ENCODE measurements around the gene LAMB4. TPM values are rescaled to one million over a fixed set of nuclear protein-coding genes. Genes with fewer than 3 reads are reported as not detected.

The LAMB4 gene
- total and polyA plus RNA-seq, 2 experiments from 2014 or later = not detected

DNA sequence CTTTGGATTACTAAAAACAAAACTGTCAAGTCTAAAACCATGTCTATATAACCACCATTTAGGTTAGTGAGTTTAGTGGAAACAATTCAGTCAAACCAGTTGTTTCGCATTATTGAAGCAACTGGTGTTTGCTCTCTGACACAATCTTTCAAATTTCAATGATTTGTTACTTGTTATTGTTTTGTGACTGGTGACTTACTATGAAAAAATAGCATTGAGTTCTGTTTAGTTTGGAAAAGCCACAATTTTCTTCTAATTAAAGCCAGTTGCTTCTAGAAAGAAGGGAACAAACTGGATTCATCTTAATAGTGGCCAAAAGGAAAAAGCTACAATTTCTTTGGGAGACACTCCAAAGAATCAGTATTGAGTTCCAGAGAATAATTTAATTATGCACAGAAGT is 30.4 kb downstream of the LAMB4 start:
- no peaks in the 10 kb centered on the region for H3K9me3 Mint-ChIP-seq
- DNase-seq (ENCODE audit: low spot score) (no peak), ATAC-seq (no peak)
- Histone ChIP-seq H3K4me3 (no peak overlapping the region), H3K27ac (ENCODE audit: low read depth) (no peak overlapping the region), H3K9me2 (ENCODE audit: insufficient read depth) (no peaks in the 10 kb centered on the region), H2AFZ (no peak overlapping the region), H3K27me3 (ENCODE audit: insufficient read depth) (no peaks in the 10 kb centered on the region), H3F3A (replicated peaks; ENCODE audit: low read depth) (no peaks in the 10 kb centered on the region), H4K20me1 (replicated peaks; ENCODE audit: insufficient read depth) (no peaks in the 10 kb centered on the region), H3K36me3 (ENCODE audit: insufficient read depth) (no peaks in the 10 kb centered on the region), H3K79me2 (replicated peaks; ENCODE audit: insufficient read depth) (no peaks in the 10 kb centered on the region), H3K4me1 (ENCODE audit: insufficient read depth) (no peaks in the 10 kb centered on the region), H3K4me2 (no peak overlapping the region)
- H3K4me3 Mint-ChIP-seq = no peak overlapping the region
- H3K27me3 Mint-ChIP-seq (ENCODE audit: insufficient read depth, low read depth, poor library complexity) = no peaks in the 10 kb centered on the region
- peaks cover 3% of the 10 kb centered on the region; the same call in 2 of the 3 replicates for H3K4me1 Mint-ChIP-seq
- H3K27ac Mint-ChIP-seq = no peak overlapping the region
- TF ChIP-seq ZNF331 (CRISPR knock-in tag; IDR thresholded peaks at IDR 0.05; ENCODE audit: low read depth) (no peak), CREB1 (CRISPR knock-in tag; IDR thresholded peaks at IDR 0.05; ENCODE audit: low read depth) (no peak), EZH2phosphoT487 (IDR thresholded peaks at IDR 0.05; ENCODE audit: unreplicated experiment) (no peak)
- H3K36me3 Mint-ChIP-seq (ENCODE audit: low read depth) = no peaks in the 10 kb centered on the region

DNA sequence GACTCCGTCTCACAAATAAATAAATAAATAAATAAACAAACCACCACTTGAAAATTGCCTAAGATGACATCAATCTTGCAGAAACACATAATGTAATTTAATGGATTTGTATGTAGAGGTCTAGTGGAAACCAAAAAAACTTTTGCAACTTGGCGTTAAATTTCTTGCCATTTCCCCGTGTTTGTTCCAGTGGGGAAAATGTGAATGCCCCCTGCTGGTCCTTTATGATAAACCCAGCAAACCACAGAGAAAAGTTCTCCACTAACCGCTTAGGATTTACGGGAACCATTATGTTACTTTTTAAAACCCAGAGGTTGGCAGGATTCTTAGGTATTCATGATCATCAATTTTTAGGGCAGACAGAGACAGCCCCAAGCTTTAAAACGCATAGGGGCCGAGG is 32.5 kb downstream of the LAMB4 start:
- Histone ChIP-seq H3K27ac (ENCODE audit: low read depth) (no peak overlapping the region), H3K4me3 (no peak overlapping the region), H3F3A (replicated peaks; ENCODE audit: low read depth) (no peaks in the 10 kb centered on the region), H3K27me3 (ENCODE audit: insufficient read depth) (no peaks in the 10 kb centered on the region), H2AFZ (0 out of 2 replicates have a peak overlapping the region, but pooled peaks have one; percentile 2), H3K9me2 (ENCODE audit: insufficient read depth) (no peaks in the 10 kb centered on the region), H4K20me1 (replicated peaks; ENCODE audit: insufficient read depth) (no peaks in the 10 kb centered on the region), H3K4me2 (no peak overlapping the region), H3K36me3 (ENCODE audit: insufficient read depth) (no peaks in the 10 kb centered on the region), H3K4me1 (ENCODE audit: insufficient read depth) (no peaks in the 10 kb centered on the region), H3K79me2 (replicated peaks; ENCODE audit: insufficient read depth) (no peaks in the 10 kb centered on the region)
- TF ChIP-seq, protein P1, sequence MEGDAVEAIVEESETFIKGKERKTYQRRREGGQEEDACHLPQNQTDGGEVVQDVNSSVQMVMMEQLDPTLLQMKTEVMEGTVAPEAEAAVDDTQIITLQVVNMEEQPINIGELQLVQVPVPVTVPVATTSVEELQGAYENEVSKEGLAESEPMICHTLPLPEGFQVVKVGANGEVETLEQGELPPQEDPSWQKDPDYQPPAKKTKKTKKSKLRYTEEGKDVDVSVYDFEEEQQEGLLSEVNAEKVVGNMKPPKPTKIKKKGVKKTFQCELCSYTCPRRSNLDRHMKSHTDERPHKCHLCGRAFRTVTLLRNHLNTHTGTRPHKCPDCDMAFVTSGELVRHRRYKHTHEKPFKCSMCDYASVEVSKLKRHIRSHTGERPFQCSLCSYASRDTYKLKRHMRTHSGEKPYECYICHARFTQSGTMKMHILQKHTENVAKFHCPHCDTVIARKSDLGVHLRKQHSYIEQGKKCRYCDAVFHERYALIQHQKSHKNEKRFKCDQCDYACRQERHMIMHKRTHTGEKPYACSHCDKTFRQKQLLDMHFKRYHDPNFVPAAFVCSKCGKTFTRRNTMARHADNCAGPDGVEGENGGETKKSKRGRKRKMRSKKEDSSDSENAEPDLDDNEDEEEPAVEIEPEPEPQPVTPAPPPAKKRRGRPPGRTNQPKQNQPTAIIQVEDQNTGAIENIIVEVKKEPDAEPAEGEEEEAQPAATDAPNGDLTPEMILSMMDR (conservative IDR thresholded peaks at IDR 0.05; ENCODE audit: low read depth in 2 of 2) = peak; percentile 50 to 65
- TF ChIP-seq, protein P2, sequence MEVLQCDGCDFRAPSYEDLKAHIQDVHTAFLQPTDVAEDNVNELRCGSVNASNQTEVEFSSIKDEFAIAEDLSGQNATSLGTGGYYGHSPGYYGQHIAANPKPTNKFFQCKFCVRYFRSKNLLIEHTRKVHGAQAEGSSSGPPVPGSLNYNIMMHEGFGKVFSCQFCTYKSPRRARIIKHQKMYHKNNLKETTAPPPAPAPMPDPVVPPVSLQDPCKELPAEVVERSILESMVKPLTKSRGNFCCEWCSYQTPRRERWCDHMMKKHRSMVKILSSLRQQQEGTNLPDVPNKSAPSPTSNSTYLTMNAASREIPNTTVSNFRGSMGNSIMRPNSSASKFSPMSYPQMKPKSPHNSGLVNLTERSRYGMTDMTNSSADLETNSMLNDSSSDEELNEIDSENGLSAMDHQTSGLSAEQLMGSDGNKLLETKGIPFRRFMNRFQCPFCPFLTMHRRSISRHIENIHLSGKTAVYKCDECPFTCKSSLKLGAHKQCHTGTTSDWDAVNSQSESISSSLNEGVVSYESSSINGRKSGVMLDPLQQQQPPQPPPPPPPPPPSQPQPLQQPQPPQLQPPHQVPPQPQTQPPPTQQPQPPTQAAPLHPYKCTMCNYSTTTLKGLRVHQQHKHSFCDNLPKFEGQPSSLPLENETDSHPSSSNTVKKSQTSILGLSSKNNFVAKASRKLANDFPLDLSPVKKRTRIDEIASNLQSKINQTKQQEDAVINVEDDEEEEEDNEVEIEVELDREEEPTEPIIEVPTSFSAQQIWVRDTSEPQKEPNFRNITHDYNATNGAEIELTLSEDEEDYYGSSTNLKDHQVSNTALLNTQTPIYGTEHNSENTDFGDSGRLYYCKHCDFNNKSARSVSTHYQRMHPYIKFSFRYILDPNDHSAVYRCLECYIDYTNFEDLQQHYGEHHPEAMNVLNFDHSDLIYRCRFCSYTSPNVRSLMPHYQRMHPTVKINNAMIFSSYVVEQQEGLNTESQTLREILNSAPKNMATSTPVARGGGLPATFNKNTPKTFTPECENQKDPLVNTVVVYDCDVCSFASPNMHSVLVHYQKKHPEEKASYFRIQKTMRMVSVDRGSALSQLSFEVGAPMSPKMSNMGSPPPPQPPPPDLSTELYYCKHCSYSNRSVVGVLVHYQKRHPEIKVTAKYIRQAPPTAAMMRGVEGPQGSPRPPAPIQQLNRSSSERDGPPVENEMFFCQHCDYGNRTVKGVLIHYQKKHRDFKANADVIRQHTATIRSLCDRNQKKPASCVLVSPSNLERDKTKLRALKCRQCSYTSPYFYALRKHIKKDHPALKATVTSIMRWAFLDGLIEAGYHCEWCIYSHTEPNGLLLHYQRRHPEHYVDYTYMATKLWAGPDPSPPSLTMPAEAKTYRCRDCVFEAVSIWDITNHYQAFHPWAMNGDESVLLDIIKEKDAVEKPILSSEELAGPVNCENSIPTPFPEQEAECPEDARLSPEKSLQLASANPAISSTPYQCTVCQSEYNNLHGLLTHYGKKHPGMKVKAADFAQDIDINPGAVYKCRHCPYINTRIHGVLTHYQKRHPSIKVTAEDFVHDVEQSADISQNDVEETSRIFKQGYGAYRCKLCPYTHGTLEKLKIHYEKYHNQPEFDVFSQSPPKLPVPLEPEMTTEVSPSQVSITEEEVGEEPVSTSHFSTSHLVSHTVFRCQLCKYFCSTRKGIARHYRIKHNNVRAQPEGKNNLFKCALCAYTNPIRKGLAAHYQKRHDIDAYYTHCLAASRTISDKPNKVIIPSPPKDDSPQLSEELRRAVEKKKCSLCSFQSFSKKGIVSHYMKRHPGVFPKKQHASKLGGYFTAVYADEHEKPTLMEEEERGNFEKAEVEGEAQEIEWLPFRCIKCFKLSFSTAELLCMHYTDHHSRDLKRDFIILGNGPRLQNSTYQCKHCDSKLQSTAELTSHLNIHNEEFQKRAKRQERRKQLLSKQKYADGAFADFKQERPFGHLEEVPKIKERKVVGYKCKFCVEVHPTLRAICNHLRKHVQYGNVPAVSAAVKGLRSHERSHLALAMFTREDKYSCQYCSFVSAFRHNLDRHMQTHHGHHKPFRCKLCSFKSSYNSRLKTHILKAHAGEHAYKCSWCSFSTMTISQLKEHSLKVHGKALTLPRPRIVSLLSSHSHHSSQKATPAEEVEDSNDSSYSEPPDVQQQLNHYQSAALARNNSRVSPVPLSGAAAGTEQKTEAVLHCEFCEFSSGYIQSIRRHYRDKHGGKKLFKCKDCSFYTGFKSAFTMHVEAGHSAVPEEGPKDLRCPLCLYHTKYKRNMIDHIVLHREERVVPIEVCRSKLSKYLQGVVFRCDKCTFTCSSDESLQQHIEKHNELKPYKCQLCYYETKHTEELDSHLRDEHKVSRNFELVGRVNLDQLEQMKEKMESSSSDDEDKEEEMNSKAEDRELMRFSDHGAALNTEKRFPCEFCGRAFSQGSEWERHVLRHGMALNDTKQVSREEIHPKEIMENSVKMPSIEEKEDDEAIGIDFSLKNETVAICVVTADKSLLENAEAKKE (CRISPR knock-in tag; IDR thresholded peaks at IDR 0.05) = no peak
- H3K4me3 Mint-ChIP-seq = no peak overlapping the region
- peaks cover 3% of the 10 kb centered on the region; the same call in 2 of the 3 replicates for H3K4me1 Mint-ChIP-seq
- DNase-seq (ENCODE audit: low spot score) (peak; percentile 57), ATAC-seq (no peak)
- H3K27ac Mint-ChIP-seq = no peak overlapping the region
- no peaks in the 10 kb centered on the region for H3K27me3 Mint-ChIP-seq (ENCODE audit: insufficient read depth, low read depth, poor library complexity)
- no peaks in the 10 kb centered on the region for H3K9me3 Mint-ChIP-seq
- no peaks in the 10 kb centered on the region for H3K36me3 Mint-ChIP-seq (ENCODE audit: low read depth)

Measured in GM23338 (cell line).